IMR-90 (cell line): ENCODE results near the gene MAP1LC3C. TPM values are rescaled to one million over a fixed set of nuclear protein-coding genes. Genes with fewer than 3 reads are reported as not detected.

Source experiments
- ATAC-seq: fragments of 200-7000 bp; cut with Tn5 transposase; 2 replicates; pipeline ENCODE4 v1.9.1; 2020; ENCODE audit warnings: low read depth, mild to moderate bottlenecking, moderate library complexity
- BruUV-seq: library from RNA; stranded (reverse); fragments of 400-500 nt; replicated peaks from 2 replicates; lab custom pipeline; 2021; lab: Mats Ljungman, UMichigan
- CTCF ChIA-PET: fragments of 300-600 bp; formaldehyde crosslinking; extraction: SDS; loops from one replicate; lab custom pipeline; 2021; ENCODE audit warnings: antibody characterized with exemption; lab: Yijun Ruan, JAX
- POLR2A ChIA-PET: fragments of 300-600 bp; sonication (Branson Sonifier 250); formaldehyde crosslinking; loops from one replicate; lab custom pipeline; 2022; ENCODE audit warnings: antibody characterized with exemption; ENCODE audit not compliant: unreplicated experiment; lab: Charles Lee
- DNase-seq: peaks from one replicate; pipeline ENCODE4 v3.0.0; 2013
- H2AFZ ChIP-seq: replicated peaks from 2 replicates; pipeline ENCODE3; 2013; ENCODE audit warnings: low read length, mild to moderate bottlenecking; ENCODE audit not compliant: poor library complexity
- H2AK5ac ChIP-seq: 2 replicates; pipeline ENCODE4 v1.6.1; 2013; ENCODE audit warnings: low read depth, low read length, inconsistent platforms
- H2AK9ac ChIP-seq: replicated peaks from 2 replicates; pipeline ENCODE3; 2013; ENCODE audit warnings: mild to moderate bottlenecking, low read depth, low read length, moderate library complexity; ENCODE audit not compliant: poor library complexity
- H2BK120ac ChIP-seq: 2 replicates; pipeline ENCODE4 v1.6.1; 2013; ENCODE audit warnings: low read depth, low read length, inconsistent platforms
- H2BK15ac ChIP-seq: 3 replicates; pipeline ENCODE4 v1.6.1; 2013; ENCODE audit warnings: low read depth, low read length, inconsistent platforms
- H2BK20ac ChIP-seq: 2 replicates; pipeline ENCODE4 v1.6.1; 2013; ENCODE audit warnings: low read depth, mild to moderate bottlenecking, inconsistent platforms, low read length, moderate library complexity
- H2BK5ac ChIP-seq: 2 replicates; pipeline ENCODE4 v1.6.1; 2013; ENCODE audit warnings: mild to moderate bottlenecking, low read depth, low read length, inconsistent platforms; ENCODE audit not compliant: poor library complexity, severe bottlenecking
- H3K14ac ChIP-seq: replicated peaks from 2 replicates; pipeline ENCODE4 v1.6.1; 2013; ENCODE audit warnings: low read depth, low read length, inconsistent platforms
- H3K18ac ChIP-seq: 2 replicates; pipeline ENCODE4 v1.6.1; 2013; ENCODE audit warnings: low read depth, low read length, control low read depth
- H3K23ac ChIP-seq: 2 replicates; pipeline ENCODE4 v1.6.1; 2013; ENCODE audit warnings: low read depth, low read length, inconsistent platforms
- H3K27ac ChIP-seq: 2 replicates; pipeline ENCODE4 v1.5.1; 2013; ENCODE audit warnings: mild to moderate bottlenecking, control low read depth, low read length; ENCODE audit not compliant: insufficient read depth
- H3K27me3 ChIP-seq: 2 replicates; pipeline ENCODE4 v1.6.1; 2013; ENCODE audit warnings: low read length; ENCODE audit not compliant: control insufficient read depth, insufficient read depth
- H3K36me3 ChIP-seq: 2 replicates; pipeline ENCODE4 v1.6.1; 2013; ENCODE audit warnings: low read length, mixed read lengths; ENCODE audit not compliant: control insufficient read depth, insufficient read depth
- H3K4ac ChIP-seq: 2 replicates; pipeline ENCODE4 v1.6.1; 2013; ENCODE audit warnings: low read depth, low read length, inconsistent platforms
- H3K4me1 ChIP-seq: 2 replicates; pipeline ENCODE4 v1.6.1; 2013; ENCODE audit warnings: low read length, mixed read lengths; ENCODE audit not compliant: control insufficient read depth, insufficient read depth
- H3K4me2 ChIP-seq: 2 replicates; pipeline ENCODE4 v1.6.1; 2013; ENCODE audit warnings: low read depth, mild to moderate bottlenecking, control low read depth, low read length, moderate library complexity
- H3K4me3 ChIP-seq: 2 replicates; pipeline ENCODE4 v1.5.1; 2013; ENCODE audit warnings: low read depth, mild to moderate bottlenecking, control low read depth, low read length, moderate library complexity; ENCODE audit not compliant: insufficient read depth
- H3K56ac ChIP-seq: 2 replicates; pipeline ENCODE4 v1.6.1; 2013; ENCODE audit warnings: low read length, inconsistent platforms; ENCODE audit not compliant: insufficient read depth; ENCODE audit errors: extremely low read depth
- H3K79me1 ChIP-seq, 2 experiments: 2 replicates each; pipeline ENCODE4 v1.6.1; 2013; ENCODE audit warnings: low read length in 2 of 2, inconsistent platforms in 1 of 2, low read depth in 1 of 2
- H3K9ac ChIP-seq: 2 replicates; pipeline ENCODE4 v1.6.1; 2013; ENCODE audit warnings: low read depth, low read length, control low read depth
- H3K9me1 ChIP-seq: 2 replicates; pipeline ENCODE4 v1.6.1; 2013; ENCODE audit warnings: low read length, inconsistent platforms; ENCODE audit not compliant: insufficient read depth
- H3K9me3 ChIP-seq: 2 replicates; pipeline ENCODE4 v1.6.1; 2013; ENCODE audit warnings: low read length; ENCODE audit not compliant: control insufficient read depth, insufficient read depth
- H4K20me1 ChIP-seq: 2 replicates; pipeline ENCODE4 v1.6.1; 2013; ENCODE audit warnings: low read length, inconsistent platforms; ENCODE audit not compliant: insufficient read depth
- H4K5ac ChIP-seq: 2 replicates; pipeline ENCODE4 v1.6.1; 2013; ENCODE audit warnings: mild to moderate bottlenecking, low read depth, low read length, control low read depth
- H4K8ac ChIP-seq, 2 experiments: 2 replicates each; pipeline ENCODE4 v1.6.1; 2013; ENCODE audit warnings: low read depth in 2 of 2, low read length in 2 of 2, control low read depth in 1 of 2, inconsistent platforms in 1 of 2
- H4K91ac ChIP-seq: 2 replicates; pipeline ENCODE4 v1.6.1; 2013; ENCODE audit warnings: low read depth, low read length, inconsistent platforms; ENCODE audit not compliant: insufficient read depth
- BHLHE40 ChIP-seq: fragments of 150-350 bp; IDR thresholded peaks from 2 replicates; pipeline ENCODE4 v1.6.1; 2016; ENCODE audit warnings: mild to moderate bottlenecking, low read depth, low read length
- CEBPB ChIP-seq: IDR thresholded peaks from 2 replicates; pipeline ENCODE4 v1.6.1; 2012; ENCODE audit warnings: low read depth, low read length, improper control_type of control experiment
- CHD1 ChIP-seq: IDR thresholded peaks from 2 replicates; pipeline ENCODE4 v1.6.1; 2012; ENCODE audit warnings: low read depth, low read length, improper control_type of control experiment
- CTCF ChIP-seq: conservative IDR thresholded peaks from 2 replicates; pipeline ENCODE4 v1.5.1; 2012; ENCODE audit warnings: mild to moderate bottlenecking, low read depth, low read length, improper control_type of control experiment
- FOS ChIP-seq: fragments of 150-350 bp; IDR thresholded peaks from 2 replicates; pipeline ENCODE4 v1.6.1; 2016; ENCODE audit warnings: low read depth, low read length
- MAFK ChIP-seq: IDR thresholded peaks from 2 replicates; pipeline ENCODE4 v1.6.1; 2012; ENCODE audit warnings: low read depth, low read length, improper control_type of control experiment
- NFE2L2 ChIP-seq: fragments of 150-350 bp; IDR thresholded peaks from 2 replicates; pipeline ENCODE4 v1.6.1; 2016; ENCODE audit warnings: low read depth, mild to moderate bottlenecking, low read length
- RAD21 ChIP-seq: IDR thresholded peaks from 2 replicates; pipeline ENCODE4 v1.6.1; 2012; ENCODE audit warnings: low read length, improper control_type of control experiment
- RCOR1 ChIP-seq: IDR thresholded peaks from 2 replicates; pipeline ENCODE4 v1.6.1; 2012; ENCODE audit warnings: mild to moderate bottlenecking, low read length, improper control_type of control experiment; ENCODE audit not compliant: insufficient replicate concordance
- RFX5 ChIP-seq: IDR thresholded peaks from 2 replicates; pipeline ENCODE4 v1.8.0; 2012; ENCODE audit warnings: low read depth, mild to moderate bottlenecking, low read length, moderate library complexity
- SMC3 ChIP-seq: fragments of 150-350 bp; IDR thresholded peaks from 2 replicates; pipeline ENCODE4 v1.6.1; 2016; ENCODE audit warnings: low read depth, mild to moderate bottlenecking, antibody characterized with exemption, low read length, moderate library complexity
- WGBS, 2 experiments: methylation state at CpG; one replicate each; pipeline versions ENCODE4 v1.1.5 to v1.1.7; 2013; ENCODE audit warnings: missing lambda C conversion rate in 2 of 2; ENCODE audit not compliant: insufficient read length in 1 of 2; ENCODE audit errors: extremely low coverage in 2 of 2; 5-methylcytosine and 5-hydroxymethylcytosine counted together
- dilution Hi-C: fragments of 300-500 bp; cut with HindIII; formaldehyde crosslinking; loops from one replicate; pipeline ENCODE4 v1.14.3; 2018; ENCODE audit warnings: low sequenced_read_pairs; ENCODE audit not compliant: unreplicated experiment
- in situ Hi-C: fragments of 300-500 bp; cut with MboI; formaldehyde crosslinking; loops from 3 replicates; pipeline ENCODE4 v1.14.3; 2019; ENCODE audit warnings: low sequenced_read_pairs, inconsistent platforms, mixed read lengths
- intact Hi-C: fragments of 100-400 bp; cut with micrococcal nuclease; formaldehyde crosslinking; loops from 2 replicates; pipeline ENCODE4 v1.10.0; 2022
- polyA plus RNA-seq, 3 experiments: library from polyadenylated mRNA; depleted of rRNA; stranded (reverse); fragments of >200 nt; gene quantifications; 2 replicates each; pipeline ENCODE4 v1.2.3, GENCODE V29; 2012; ENCODE audit warnings: low replicate concordance in 1 of 3
- total RNA-seq: library from RNA; depleted of rRNA; stranded (reverse); fragments of >200 nt; gene quantifications from 2 replicates; pipeline ENCODE4 v1.2.3, GENCODE V29; 2012
- TF ChIP-seq, protein P1 (sequence below): fragments of 150-350 bp; IDR thresholded peaks from 2 replicates; pipeline ENCODE4 v1.6.1; 2016; ENCODE audit warnings: low read depth, mild to moderate bottlenecking, low read length, moderate library complexity, borderline replicate concordance

MAP1LC3C gene
- total and polyA plus RNA-seq, 2 of the 4 experiments (the other 2 are of a cell fraction) = under 0.01 TPM; not detected in 1

GRCh38 chr1:241998412-241998921, 431 bp downstream of the MAP1LC3C start:
- no TSS peak for BruUV-seq
- H3K9ac ChIP-seq = no peak overlapping the region

More at GRCh38 chr1:241998412-241998921, 431 bp downstream of the MAP1LC3C start:
- CTCF ChIA-PET = interaction anchor here (0.6 to 2.0 kb wide), 7 partner anchors 8 to 466 kb away, joined by 3 to 9 read pairs (median 4); partner anchors contain the start of gene KMO
- Histone ChIP-seq H2BK120ac (no peak overlapping the region), H4K5ac (no peak overlapping the region), H4K91ac (no peak overlapping the region), H2BK5ac (no peak overlapping the region), H3K14ac (no peak overlapping the region), H3K36me3 (no peaks in the 10 kb centered on the region), H4K8ac (no peak overlapping the region), H3K4me2 (peak overlapping the region; percentile 82), H2AFZ (peak overlapping the region; percentile 87), H3K9me1 (no peaks in the 10 kb centered on the region), H3K79me1 (no peaks in the 10 kb centered on the region), H3K27me3 (no peaks in the 10 kb centered on the region), H3K4me3 (peak overlapping the region; percentile 40), H3K18ac (no peak overlapping the region), H2AK9ac (no peak overlapping the region), H2BK15ac (no peak overlapping the region), H3K9me3 (no peaks in the 10 kb centered on the region), H3K56ac (0 out of 2 replicates have a peak overlapping the region, but pooled peaks have one; percentile 47), H3K4ac (no peak overlapping the region), H4K20me1 (no peaks in the 10 kb centered on the region), H3K27ac (no peak overlapping the region), H2AK5ac (no peak overlapping the region), H3K23ac (no peak overlapping the region), H2BK20ac (no peak overlapping the region), H3K4me1 (no peaks in the 10 kb centered on the region)
- peak; percentile 91 for ATAC-seq
- dilution Hi-C loops (no loop called here), intact Hi-C loops (loop anchor here (1.0 to 5.0 kb wide), 3 partner anchors 102 to 466 kb away; partner anchors contain the start of gene KMO), in situ Hi-C loops (loop anchor here (25.0 kb wide), 1 partner anchor 461 kb away; the partner anchor contains the start of gene KMO)
- 27% methylated on average over 3 of the region's 20 CpGs; no CpG with 5 or more reads in 1 of the 2 experiments for WGBS, 2 experiments
- peak; percentile 73 for DNase-seq
- POLR2A ChIA-PET = interaction anchor here (0.5 kb wide), 1 partner anchor 9 kb away, joined by 5 read pairs; no protein-coding TSS in a partner anchor
- TF ChIP-seq BHLHE40 (no peak), RCOR1 (no peak), MAFK (no peak), CTCF (peak; percentile 42), CEBPB (no peak), RFX5 (no peak), CHD1 (no peak), RAD21 (peak; percentile 10; the same call in 1 of the 2 replicates), NFE2L2 (no peak), SMC3 (0 out of 2 replicates have a peak, but pooled peaks have one; percentile 14), FOS (no peak)
- TF ChIP-seq, protein P1, sequence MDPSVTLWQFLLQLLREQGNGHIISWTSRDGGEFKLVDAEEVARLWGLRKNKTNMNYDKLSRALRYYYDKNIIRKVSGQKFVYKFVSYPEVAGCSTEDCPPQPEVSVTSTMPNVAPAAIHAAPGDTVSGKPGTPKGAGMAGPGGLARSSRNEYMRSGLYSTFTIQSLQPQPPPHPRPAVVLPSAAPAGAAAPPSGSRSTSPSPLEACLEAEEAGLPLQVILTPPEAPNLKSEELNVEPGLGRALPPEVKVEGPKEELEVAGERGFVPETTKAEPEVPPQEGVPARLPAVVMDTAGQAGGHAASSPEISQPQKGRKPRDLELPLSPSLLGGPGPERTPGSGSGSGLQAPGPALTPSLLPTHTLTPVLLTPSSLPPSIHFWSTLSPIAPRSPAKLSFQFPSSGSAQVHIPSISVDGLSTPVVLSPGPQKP = no peak
